WTC11 (cell line): Measurements from ENCODE around the gene CDV3. TPM values are rescaled to one million over a fixed set of nuclear protein-coding genes. Genes with fewer than 3 reads are reported as not detected.

Source experiments
- CTCF ChIP-seq: fragments of 200-600 bp; IDR thresholded peaks from 2 replicates; pipeline ENCODE4 v1.8.0; 2022; ENCODE audit warnings: antibody characterized with exemption
- ESRRA ChIP-seq: sonication (generic); formaldehyde crosslinking; IDR thresholded peaks from 2 replicates; pipeline ENCODE4 v1.8.1; 2022; ENCODE audit warnings: mild to moderate bottlenecking, missing genetic modification reagents, borderline replicate concordance
- FOXP1 ChIP-seq: sonication (generic); formaldehyde crosslinking; IDR thresholded peaks from 2 replicates; pipeline ENCODE4 v1.8.0; 2022; ENCODE audit warnings: missing genetic modification reagents, mild to moderate bottlenecking, moderate library complexity, borderline replicate concordance
- GABPB1 ChIP-seq: sonication (generic); formaldehyde crosslinking; IDR thresholded peaks from 2 replicates; pipeline ENCODE4 v1.8.1; 2023; ENCODE audit warnings: mild to moderate bottlenecking, missing genetic modification reagents
- IRF1 ChIP-seq: sonication (generic); formaldehyde crosslinking; IDR thresholded peaks from 2 replicates; pipeline ENCODE4 v1.8.0; 2023; ENCODE audit warnings: missing genetic modification reagents
- MXD4 ChIP-seq: fragments of 250-450 bp; sonication (Bioruptor Pico); IDR thresholded peaks from 2 replicates; pipeline ENCODE4 v1.8.0; 2021; ENCODE audit warnings: mild to moderate bottlenecking, moderate library complexity, borderline replicate concordance
- NFYB ChIP-seq: sonication (generic); formaldehyde crosslinking; conservative IDR thresholded peaks from 2 replicates; pipeline ENCODE4 v1.8.0; 2022; ENCODE audit warnings: low read depth, missing genetic modification reagents
- RELA ChIP-seq: sonication (generic); formaldehyde crosslinking; IDR thresholded peaks from 2 replicates; pipeline ENCODE4 v1.8.1; 2022; ENCODE audit warnings: missing genetic modification reagents, mild to moderate bottlenecking, borderline replicate concordance
- SMAD3 ChIP-seq: sonication (generic); formaldehyde crosslinking; IDR thresholded peaks from 2 replicates; pipeline ENCODE4 v1.8.0; 2022; ENCODE audit warnings: missing genetic modification reagents, mild to moderate bottlenecking, borderline replicate concordance
- TEAD4 ChIP-seq: sonication (generic); formaldehyde crosslinking; IDR thresholded peaks from 2 replicates; pipeline ENCODE4 v1.8.0; 2022; ENCODE audit warnings: mild to moderate bottlenecking, missing genetic modification reagents
- ZNF138 ChIP-seq: sonication (generic); formaldehyde crosslinking; conservative IDR thresholded peaks from 2 replicates; pipeline ENCODE4 v1.8.1; 2022; ENCODE audit warnings: mild to moderate bottlenecking, moderate library complexity, missing genetic modification reagents
- total RNA-seq: library from RNA; stranded (reverse); gene quantifications from 3 replicates; pipeline ENCODE4 v1.2.3, GENCODE V29; 2021
- TF ChIP-seq, protein P1 (sequence below): sonication (generic); formaldehyde crosslinking; IDR thresholded peaks from 2 replicates; pipeline ENCODE4 v1.8.1; 2023; ENCODE audit warnings: mild to moderate bottlenecking, missing genetic modification reagents, borderline replicate concordance
- TF ChIP-seq, protein P2 (sequence below): sonication (generic); formaldehyde crosslinking; IDR thresholded peaks from 2 replicates; pipeline ENCODE4 v1.8.1; 2022; ENCODE audit warnings: low read depth, missing genetic modification reagents, borderline replicate concordance
- TF ChIP-seq, protein P3 (sequence below): sonication (generic); formaldehyde crosslinking; IDR thresholded peaks from 2 replicates; pipeline ENCODE4 v1.8.0; 2023; ENCODE audit warnings: mild to moderate bottlenecking, missing genetic modification reagents
- TF ChIP-seq, protein P4 (sequence below): sonication (generic); formaldehyde crosslinking; IDR thresholded peaks from 2 replicates; pipeline ENCODE4 v1.8.1; 2023; ENCODE audit warnings: mild to moderate bottlenecking, missing genetic modification reagents, moderate library complexity
- TF ChIP-seq, protein P5 (sequence below): sonication (generic); formaldehyde crosslinking; IDR thresholded peaks from 2 replicates; pipeline ENCODE4 v1.8.1; 2023; ENCODE audit warnings: mild to moderate bottlenecking, missing genetic modification reagents
- TF ChIP-seq, protein P6 (sequence below): sonication (generic); formaldehyde crosslinking; IDR thresholded peaks from 2 replicates; pipeline ENCODE4 v1.8.0; 2022; ENCODE audit warnings: mild to moderate bottlenecking, missing genetic modification reagents
- TF ChIP-seq, protein P7 (sequence below): sonication (generic); formaldehyde crosslinking; IDR thresholded peaks from 2 replicates; pipeline ENCODE4 v1.8.0; 2022; ENCODE audit warnings: mild to moderate bottlenecking, missing genetic modification reagents
- TF ChIP-seq, protein P8 (sequence below): fragments of 250-450 bp; sonication (Bioruptor Pico); IDR thresholded peaks from 2 replicates; pipeline ENCODE4 v1.9.0; 2021; ENCODE audit warnings: mild to moderate bottlenecking

Gene CDV3
- total RNA-seq, 1 experiment from 2014 or later, result 162 TPM

DNA sequence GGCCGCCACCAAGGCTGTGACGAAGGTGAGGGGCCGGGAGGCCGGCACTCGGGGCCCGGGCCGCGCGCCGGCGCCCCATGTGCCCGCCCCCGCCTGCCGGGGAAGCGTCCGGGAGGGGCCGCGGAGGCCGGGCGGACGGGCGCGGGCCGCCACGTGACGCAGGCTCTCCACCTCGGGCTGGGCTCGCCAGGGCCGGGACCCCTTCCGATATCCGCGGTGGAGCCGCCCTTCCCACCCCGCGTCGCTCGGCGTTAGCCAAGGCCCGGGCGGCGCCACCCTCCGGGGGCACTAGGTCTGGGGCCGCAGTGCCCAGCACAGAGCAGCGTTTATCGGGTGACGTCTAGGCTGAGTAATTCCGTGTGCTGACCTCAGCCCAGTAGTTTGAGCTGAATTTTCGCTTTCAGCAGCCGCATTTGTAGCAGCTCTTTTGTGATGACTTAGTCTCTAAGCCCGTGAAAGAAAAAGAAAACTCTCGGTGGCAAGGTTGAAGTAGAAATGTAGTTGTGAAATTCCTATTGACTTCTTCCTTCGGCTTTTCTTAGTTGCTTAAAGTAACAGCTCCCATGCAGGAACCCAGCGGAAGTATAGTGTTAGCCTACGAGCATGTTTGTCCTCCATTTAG, 885 bp downstream of the CDV3 start (continued):
- TF ChIP-seq ZNF138 (CRISPR knock-in tag) (no peak), SMAD3 (CRISPR knock-in tag) (no peak), RELA (no peak), MXD4 (CRISPR knock-in tag) (no peak), FOXP1 (CRISPR knock-in tag) (peak; percentile 20; the same call in 1 of the 2 replicates), CTCF (no peak), IRF1 (CRISPR knock-in tag) (no peak), ESRRA (CRISPR knock-in tag) (no peak), GABPB1 (CRISPR knock-in tag) (no peak), TEAD4 (CRISPR knock-in tag) (no peak), NFYB (CRISPR knock-in tag) (no peak)
- TF ChIP-seq, protein P1, sequence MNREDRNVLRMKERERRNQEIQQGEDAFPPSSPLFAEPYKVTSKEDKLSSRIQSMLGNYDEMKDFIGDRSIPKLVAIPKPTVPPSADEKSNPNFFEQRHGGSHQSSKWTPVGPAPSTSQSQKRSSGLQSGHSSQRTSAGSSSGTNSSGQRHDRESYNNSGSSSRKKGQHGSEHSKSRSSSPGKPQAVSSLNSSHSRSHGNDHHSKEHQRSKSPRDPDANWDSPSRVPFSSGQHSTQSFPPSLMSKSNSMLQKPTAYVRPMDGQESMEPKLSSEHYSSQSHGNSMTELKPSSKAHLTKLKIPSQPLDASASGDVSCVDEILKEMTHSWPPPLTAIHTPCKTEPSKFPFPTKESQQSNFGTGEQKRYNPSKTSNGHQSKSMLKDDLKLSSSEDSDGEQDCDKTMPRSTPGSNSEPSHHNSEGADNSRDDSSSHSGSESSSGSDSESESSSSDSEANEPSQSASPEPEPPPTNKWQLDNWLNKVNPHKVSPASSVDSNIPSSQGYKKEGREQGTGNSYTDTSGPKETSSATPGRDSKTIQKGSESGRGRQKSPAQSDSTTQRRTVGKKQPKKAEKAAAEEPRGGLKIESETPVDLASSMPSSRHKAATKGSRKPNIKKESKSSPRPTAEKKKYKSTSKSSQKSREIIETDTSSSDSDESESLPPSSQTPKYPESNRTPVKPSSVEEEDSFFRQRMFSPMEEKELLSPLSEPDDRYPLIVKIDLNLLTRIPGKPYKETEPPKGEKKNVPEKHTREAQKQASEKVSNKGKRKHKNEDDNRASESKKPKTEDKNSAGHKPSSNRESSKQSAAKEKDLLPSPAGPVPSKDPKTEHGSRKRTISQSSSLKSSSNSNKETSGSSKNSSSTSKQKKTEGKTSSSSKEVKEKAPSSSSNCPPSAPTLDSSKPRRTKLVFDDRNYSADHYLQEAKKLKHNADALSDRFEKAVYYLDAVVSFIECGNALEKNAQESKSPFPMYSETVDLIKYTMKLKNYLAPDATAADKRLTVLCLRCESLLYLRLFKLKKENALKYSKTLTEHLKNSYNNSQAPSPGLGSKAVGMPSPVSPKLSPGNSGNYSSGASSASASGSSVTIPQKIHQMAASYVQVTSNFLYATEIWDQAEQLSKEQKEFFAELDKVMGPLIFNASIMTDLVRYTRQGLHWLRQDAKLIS, result no peak
- TF ChIP-seq, protein P2, sequence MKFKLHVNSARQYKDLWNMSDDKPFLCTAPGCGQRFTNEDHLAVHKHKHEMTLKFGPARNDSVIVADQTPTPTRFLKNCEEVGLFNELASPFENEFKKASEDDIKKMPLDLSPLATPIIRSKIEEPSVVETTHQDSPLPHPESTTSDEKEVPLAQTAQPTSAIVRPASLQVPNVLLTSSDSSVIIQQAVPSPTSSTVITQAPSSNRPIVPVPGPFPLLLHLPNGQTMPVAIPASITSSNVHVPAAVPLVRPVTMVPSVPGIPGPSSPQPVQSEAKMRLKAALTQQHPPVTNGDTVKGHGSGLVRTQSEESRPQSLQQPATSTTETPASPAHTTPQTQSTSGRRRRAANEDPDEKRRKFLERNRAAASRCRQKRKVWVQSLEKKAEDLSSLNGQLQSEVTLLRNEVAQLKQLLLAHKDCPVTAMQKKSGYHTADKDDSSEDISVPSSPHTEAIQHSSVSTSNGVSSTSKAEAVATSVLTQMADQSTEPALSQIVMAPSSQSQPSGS (CRISPR knock-in tag), result no peak
- TF ChIP-seq, protein P3, sequence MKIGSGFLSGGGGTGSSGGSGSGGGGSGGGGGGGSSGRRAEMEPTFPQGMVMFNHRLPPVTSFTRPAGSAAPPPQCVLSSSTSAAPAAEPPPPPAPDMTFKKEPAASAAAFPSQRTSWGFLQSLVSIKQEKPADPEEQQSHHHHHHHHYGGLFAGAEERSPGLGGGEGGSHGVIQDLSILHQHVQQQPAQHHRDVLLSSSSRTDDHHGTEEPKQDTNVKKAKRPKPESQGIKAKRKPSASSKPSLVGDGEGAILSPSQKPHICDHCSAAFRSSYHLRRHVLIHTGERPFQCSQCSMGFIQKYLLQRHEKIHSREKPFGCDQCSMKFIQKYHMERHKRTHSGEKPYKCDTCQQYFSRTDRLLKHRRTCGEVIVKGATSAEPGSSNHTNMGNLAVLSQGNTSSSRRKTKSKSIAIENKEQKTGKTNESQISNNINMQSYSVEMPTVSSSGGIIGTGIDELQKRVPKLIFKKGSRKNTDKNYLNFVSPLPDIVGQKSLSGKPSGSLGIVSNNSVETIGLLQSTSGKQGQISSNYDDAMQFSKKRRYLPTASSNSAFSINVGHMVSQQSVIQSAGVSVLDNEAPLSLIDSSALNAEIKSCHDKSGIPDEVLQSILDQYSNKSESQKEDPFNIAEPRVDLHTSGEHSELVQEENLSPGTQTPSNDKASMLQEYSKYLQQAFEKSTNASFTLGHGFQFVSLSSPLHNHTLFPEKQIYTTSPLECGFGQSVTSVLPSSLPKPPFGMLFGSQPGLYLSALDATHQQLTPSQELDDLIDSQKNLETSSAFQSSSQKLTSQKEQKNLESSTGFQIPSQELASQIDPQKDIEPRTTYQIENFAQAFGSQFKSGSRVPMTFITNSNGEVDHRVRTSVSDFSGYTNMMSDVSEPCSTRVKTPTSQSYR (CRISPR knock-in tag), result no peak
- TF ChIP-seq, protein P4, sequence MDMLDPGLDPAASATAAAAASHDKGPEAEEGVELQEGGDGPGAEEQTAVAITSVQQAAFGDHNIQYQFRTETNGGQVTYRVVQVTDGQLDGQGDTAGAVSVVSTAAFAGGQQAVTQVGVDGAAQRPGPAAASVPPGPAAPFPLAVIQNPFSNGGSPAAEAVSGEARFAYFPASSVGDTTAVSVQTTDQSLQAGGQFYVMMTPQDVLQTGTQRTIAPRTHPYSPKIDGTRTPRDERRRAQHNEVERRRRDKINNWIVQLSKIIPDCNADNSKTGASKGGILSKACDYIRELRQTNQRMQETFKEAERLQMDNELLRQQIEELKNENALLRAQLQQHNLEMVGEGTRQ, result peak; percentile 92
- TF ChIP-seq, protein P5, sequence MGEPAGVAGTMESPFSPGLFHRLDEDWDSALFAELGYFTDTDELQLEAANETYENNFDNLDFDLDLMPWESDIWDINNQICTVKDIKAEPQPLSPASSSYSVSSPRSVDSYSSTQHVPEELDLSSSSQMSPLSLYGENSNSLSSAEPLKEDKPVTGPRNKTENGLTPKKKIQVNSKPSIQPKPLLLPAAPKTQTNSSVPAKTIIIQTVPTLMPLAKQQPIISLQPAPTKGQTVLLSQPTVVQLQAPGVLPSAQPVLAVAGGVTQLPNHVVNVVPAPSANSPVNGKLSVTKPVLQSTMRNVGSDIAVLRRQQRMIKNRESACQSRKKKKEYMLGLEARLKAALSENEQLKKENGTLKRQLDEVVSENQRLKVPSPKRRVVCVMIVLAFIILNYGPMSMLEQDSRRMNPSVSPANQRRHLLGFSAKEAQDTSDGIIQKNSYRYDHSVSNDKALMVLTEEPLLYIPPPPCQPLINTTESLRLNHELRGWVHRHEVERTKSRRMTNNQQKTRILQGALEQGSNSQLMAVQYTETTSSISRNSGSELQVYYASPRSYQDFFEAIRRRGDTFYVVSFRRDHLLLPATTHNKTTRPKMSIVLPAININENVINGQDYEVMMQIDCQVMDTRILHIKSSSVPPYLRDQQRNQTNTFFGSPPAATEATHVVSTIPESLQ (CRISPR knock-in tag), result no peak
- TF ChIP-seq, protein P6, sequence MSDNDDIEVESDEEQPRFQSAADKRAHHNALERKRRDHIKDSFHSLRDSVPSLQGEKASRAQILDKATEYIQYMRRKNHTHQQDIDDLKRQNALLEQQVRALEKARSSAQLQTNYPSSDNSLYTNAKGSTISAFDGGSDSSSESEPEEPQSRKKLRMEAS (CRISPR knock-in tag), result peak; percentile 16; the same call in 1 of the 2 replicates
- TF ChIP-seq, protein P7, sequence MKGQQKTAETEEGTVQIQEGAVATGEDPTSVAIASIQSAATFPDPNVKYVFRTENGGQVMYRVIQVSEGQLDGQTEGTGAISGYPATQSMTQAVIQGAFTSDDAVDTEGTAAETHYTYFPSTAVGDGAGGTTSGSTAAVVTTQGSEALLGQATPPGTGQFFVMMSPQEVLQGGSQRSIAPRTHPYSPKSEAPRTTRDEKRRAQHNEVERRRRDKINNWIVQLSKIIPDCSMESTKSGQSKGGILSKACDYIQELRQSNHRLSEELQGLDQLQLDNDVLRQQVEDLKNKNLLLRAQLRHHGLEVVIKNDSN, result peak; percentile 87
- TF ChIP-seq, protein P8, sequence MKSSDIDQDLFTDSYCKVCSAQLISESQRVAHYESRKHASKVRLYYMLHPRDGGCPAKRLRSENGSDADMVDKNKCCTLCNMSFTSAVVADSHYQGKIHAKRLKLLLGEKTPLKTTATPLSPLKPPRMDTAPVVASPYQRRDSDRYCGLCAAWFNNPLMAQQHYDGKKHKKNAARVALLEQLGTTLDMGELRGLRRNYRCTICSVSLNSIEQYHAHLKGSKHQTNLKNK (CRISPR knock-in tag), result no peak
